GM18951 (cell line): ENCODE measurements around the gene SLC15A4.

Experiments
- POLR2A ChIP-seq: IDR thresholded peaks from 4 replicates; pipeline ENCODE4 v1.6.1; 2011; ENCODE audit warnings: mild to moderate bottlenecking; ENCODE audit not compliant: insufficient read length, insufficient read depth; ENCODE audit errors: extremely low read depth
- in situ Hi-C: fragments of 300-500 bp; cut with MboI; formaldehyde crosslinking; loops from one replicate; pipeline ENCODE4 v1.12.0; 2022; ENCODE audit warnings: low sequenced_read_pairs, mixed read lengths, inconsistent platforms; ENCODE audit not compliant: unreplicated experiment

SLC15A4 gene

DNA sequence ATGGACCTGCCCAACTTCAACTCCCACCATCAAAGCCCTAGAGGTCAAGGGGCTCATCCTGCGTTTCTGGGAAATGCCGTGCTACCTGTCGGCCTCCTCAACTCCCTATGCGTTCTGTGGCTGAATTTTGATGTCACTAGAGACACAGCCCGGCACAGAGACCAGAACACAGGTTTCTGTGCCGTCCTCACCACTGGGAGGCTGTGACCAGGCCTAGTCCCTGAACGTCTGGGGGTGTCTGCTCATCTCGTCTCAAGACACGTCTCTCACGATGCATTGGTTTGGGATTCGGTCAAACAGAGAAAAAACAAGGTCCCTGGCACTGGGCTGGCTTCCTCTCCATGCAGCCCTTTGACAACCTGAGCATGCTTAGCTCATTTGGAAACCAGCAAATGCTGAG is 33.5 kb downstream of the SLC15A4 start:
- in situ Hi-C loops: no loop called here
- no peak for TF ChIP-seq POLR2A

GRCh38 chr12:128789356-128789929 is 34.3 kb downstream of the SLC15A4 start:
- TF ChIP-seq POLR2A: no peak
- in situ Hi-C loops: no loop called here

DNA sequence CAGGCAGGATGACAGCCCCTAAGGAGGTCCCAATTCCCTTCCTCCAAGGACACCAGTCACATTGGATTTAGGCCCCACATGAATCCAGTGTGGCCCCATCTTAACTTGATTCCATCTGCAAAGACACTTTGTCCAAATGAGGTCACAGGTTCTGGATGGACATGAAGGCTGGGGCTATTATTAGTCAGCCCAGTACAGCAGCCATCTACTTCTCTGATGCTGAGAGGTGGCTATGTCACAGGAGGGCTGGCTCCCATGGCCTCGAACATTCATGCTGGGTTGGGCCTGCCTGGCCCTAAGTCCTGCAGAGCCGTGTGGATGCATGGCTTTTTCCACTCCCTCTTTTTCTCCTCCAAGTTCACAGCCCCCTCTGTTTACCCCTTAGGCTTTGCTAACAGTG is 35.9 kb downstream of the SLC15A4 start:
- TF ChIP-seq POLR2A: no peak
- in situ Hi-C loops: no loop called here

DNA sequence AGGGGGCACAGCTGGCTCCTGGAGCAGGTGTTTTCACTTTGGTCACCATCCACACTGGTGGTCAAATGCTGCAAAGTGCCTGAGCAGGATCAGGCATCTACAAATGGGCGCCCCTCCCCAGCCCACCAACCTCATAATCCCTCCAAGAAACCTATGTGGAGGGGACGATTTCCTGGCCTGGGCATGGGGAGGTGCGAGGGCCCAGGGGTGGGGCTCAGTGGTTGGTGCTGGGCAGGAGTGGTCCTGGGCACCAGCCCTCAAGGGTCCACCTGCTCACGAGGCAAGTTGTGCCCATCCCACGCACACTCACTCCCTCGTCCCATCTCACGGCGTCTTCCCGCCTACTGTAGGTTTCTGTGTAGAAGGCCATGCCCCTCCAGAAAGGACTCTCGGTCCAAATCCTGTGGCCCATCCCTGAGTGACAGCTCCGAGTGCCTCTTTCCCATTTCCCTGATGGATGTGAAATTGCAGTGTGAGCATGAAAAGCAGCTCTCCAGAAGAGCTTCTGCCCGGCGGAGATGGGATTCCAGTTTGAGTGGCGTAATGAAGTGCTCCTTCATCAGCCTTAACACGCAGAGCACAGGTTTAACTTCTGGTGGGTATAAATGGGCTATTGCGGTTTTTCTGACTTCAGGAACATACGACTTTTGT is 36.9 kb downstream of the SLC15A4 start:
- no peak for TF ChIP-seq POLR2A
- in situ Hi-C loops: no loop called here

DNA sequence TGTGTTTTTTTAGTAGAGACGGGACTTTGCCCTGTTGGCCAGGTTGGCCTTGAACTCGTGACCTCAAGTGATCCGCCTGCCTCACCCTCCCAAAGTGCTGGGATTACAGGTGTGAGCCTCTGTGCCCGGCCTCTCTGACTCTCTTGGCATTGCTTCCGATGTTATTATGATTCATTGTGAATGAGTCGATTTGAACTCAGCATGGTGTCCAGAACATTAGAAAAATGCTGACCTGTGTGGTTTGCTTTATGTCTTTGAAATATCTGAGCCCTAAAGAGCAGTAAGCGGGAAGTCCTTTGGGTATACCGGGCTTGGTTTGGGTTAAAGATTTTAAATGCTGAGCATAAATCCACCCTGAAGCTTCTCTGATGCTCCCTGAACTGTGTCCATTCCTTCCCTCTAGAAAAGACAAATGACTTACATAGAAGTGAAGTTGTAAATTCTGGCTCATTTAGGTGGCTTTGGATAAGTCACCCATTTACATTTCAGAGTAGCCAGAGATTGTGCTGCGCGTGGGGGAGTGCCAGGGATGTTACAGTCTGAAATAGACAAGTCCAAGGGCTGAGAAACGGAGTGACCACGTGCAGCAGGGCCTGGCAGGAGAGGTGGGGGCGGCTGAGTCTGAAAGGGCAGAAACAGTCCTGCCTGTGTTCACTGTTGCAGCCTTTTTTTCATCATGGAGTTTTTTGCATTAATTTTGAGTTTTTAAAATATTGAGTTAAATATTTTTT is 39.6 kb downstream of the SLC15A4 start:
- TF ChIP-seq POLR2A: no peak
- in situ Hi-C loops: no loop called here

DNA sequence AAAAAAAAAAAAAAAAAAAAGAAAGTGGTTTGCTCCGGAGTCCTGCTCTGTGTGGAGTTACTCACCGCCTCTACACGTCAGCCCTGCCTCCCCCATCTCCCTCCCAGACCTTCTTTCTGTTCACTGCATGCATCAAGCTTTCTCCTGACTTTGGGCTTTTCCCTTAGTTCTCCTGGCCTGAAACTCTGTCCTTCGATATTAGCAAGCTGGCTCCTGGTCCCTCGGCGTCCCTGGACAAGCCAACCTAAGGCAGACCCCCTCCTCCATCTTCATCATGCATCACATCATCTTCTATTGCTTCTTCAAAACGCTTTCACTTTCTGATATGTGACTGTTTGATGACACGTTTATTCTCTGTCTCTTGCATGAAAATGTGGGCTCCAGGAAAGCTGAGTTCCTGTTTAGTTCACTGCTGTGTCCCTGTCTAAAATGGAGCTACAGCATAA is 40.6 kb downstream of the SLC15A4 start:
- in situ Hi-C loops: no loop called here
- no peak for TF ChIP-seq POLR2A

- in situ Hi-C loops: no loop called here
- no peak for TF ChIP-seq POLR2A
These were observed 43.9 kb downstream of the SLC15A4 start for GRCh38 chr12:128779901-128780300.

GRCh38 chr12:128772249-128772648 is 51.5 kb downstream of the SLC15A4 start:
- in situ Hi-C loops: no loop called here

GRCh38 chr12:128771681-128772080 is 52.1 kb downstream of the SLC15A4 start:
- no peak for TF ChIP-seq POLR2A
- in situ Hi-C loops: no loop called here

More at GRCh38 chr12:128772249-128772648, 51.5 kb downstream of the SLC15A4 start:
- no peak for TF ChIP-seq POLR2A

- in situ Hi-C loops: no loop called here
- TF ChIP-seq POLR2A: no peak
These were observed 56.2 kb downstream of the SLC15A4 start for GRCh38 chr12:128767518-128767917.

GRCh38 chr12:128766738-128767501 is 56.8 kb downstream of the SLC15A4 start:
- no peak for TF ChIP-seq POLR2A
- in situ Hi-C loops: no loop called here

DNA sequence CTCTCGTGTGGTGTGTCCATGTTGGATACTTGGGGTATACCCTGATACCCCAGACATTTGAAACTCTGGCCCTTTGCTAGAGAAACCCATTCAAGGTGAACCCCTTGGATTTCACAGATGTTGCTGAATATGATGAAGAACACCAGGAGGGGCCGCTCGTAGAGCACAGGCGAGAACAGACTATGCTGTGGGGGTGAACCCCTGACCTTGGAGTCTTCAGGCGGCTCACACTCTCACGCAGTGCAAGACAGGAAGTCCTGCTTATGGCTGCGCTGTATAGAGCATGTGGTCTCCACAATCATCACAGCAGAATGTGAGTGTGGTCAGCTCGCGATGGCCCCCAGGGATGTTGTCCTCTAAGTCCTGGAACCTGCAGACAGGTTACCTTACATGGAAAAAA is 60.4 kb downstream of the SLC15A4 start:
- no peak for TF ChIP-seq POLR2A
- in situ Hi-C loops: no loop called here

- in situ Hi-C loops: no loop called here
- TF ChIP-seq POLR2A: no peak
These were observed 62.4 kb downstream of the SLC15A4 start for GRCh38 chr12:128761379-128761790.
